ENCODE data around the gene ADRM1.

ADRM1 gene

GRCh38 chr20:62311150-62311549 is 8.4 kb downstream of the ADRM1 start:
- DNase-seq (ENCODE audit: extremely low spot score): no peak
- POLR2A ChIA-PET: no interaction called here
- CTCF ChIA-PET: no interaction called here
- TF ChIP-seq LEF1 (IDR thresholded peaks at IDR 0.05; ENCODE audit: borderline replicate concordance): no peak
- TF ChIP-seq ZNF384 (IDR thresholded peaks at IDR 0.05): no peak
- no peak for TF ChIP-seq BHLHE40 (IDR thresholded peaks at IDR 0.05; ENCODE audit: borderline replicate concordance)
- no peak for TF ChIP-seq FOXA1 (IDR thresholded peaks at IDR 0.05)
- no peak for TF ChIP-seq PKNOX1 (IDR thresholded peaks at IDR 0.05)
- no peak for TF ChIP-seq CTBP1 (IDR thresholded peaks at IDR 0.05; ENCODE audit: borderline replicate concordance)
- no peak for TF ChIP-seq L3MBTL2 (conservative IDR thresholded peaks at IDR 0.05)
- TF ChIP-seq ARNT (IDR thresholded peaks at IDR 0.05): no peak
- TF ChIP-seq SUZ12 (IDR thresholded peaks at IDR 0.05): no peak

- CTCF ChIA-PET: no interaction called here
- no peak for TF ChIP-seq TARDBP (IDR thresholded peaks at IDR 0.05)
- no peak for TF ChIP-seq L3MBTL2 (conservative IDR thresholded peaks at IDR 0.05)
- no peak for TF ChIP-seq LEF1 (IDR thresholded peaks at IDR 0.05; ENCODE audit: borderline replicate concordance)
- TF ChIP-seq CTBP1 (IDR thresholded peaks at IDR 0.05; ENCODE audit: borderline replicate concordance): no peak
- TF ChIP-seq HDGF (IDR thresholded peaks at IDR 0.05; ENCODE audit: borderline replicate concordance): no peak
- TF ChIP-seq SUZ12 (IDR thresholded peaks at IDR 0.05): no peak
- no peak for TF ChIP-seq FOXM1 (IDR thresholded peaks at IDR 0.05; ENCODE audit: borderline replicate concordance)
- no peak for TF ChIP-seq SP1 (IDR thresholded peaks at IDR 0.05)
- TF ChIP-seq ELF4 (IDR thresholded peaks at IDR 0.05): no peak
- TF ChIP-seq FOXA1 (IDR thresholded peaks at IDR 0.05): no peak
- no peak for TF ChIP-seq BHLHE40 (IDR thresholded peaks at IDR 0.05; ENCODE audit: borderline replicate concordance)
- no peak for TF ChIP-seq PKNOX1 (IDR thresholded peaks at IDR 0.05)
- no peak for TF ChIP-seq ZNF384 (IDR thresholded peaks at IDR 0.05)
- no peak for TF ChIP-seq ARNT (IDR thresholded peaks at IDR 0.05)
- no peak for TF ChIP-seq FOXK2 (IDR thresholded peaks at IDR 0.05)
- no peak for TF ChIP-seq NFRKB (IDR thresholded peaks at IDR 0.05)
- no peak for DNase-seq (ENCODE audit: extremely low spot score)
- POLR2A ChIA-PET: no interaction called here
Observed at GRCh38 chr20:62311832-62312661, 9.2 kb downstream of the ADRM1 start.

- no peak for DNase-seq (ENCODE audit: extremely low spot score)
- TF ChIP-seq SP1 (IDR thresholded peaks at IDR 0.05) (no peak), SUZ12 (IDR thresholded peaks at IDR 0.05) (no peak), LEF1 (IDR thresholded peaks at IDR 0.05; ENCODE audit: borderline replicate concordance) (no peak), FOXK2 (IDR thresholded peaks at IDR 0.05) (no peak), HDGF (IDR thresholded peaks at IDR 0.05; ENCODE audit: borderline replicate concordance) (no peak), L3MBTL2 (conservative IDR thresholded peaks at IDR 0.05) (no peak), CTBP1 (IDR thresholded peaks at IDR 0.05; ENCODE audit: borderline replicate concordance) (no peak), FOXA1 (IDR thresholded peaks at IDR 0.05) (no peak), ARNT (IDR thresholded peaks at IDR 0.05) (no peak), FOXM1 (IDR thresholded peaks at IDR 0.05; ENCODE audit: borderline replicate concordance) (no peak), ELF4 (IDR thresholded peaks at IDR 0.05) (no peak), PKNOX1 (IDR thresholded peaks at IDR 0.05) (no peak), NFRKB (IDR thresholded peaks at IDR 0.05) (no peak), TARDBP (IDR thresholded peaks at IDR 0.05) (no peak), BHLHE40 (IDR thresholded peaks at IDR 0.05; ENCODE audit: borderline replicate concordance) (no peak), ZNF384 (IDR thresholded peaks at IDR 0.05) (no peak)
Observed at GRCh38 chr20:62312662-62312977, 9.8 kb downstream of the ADRM1 start.

GRCh38 chr20:62313021-62313420 is 10.2 kb downstream of the ADRM1 start:
- ChIA-PET CTCF (no interaction called here), POLR2A (no interaction called here)
- no peak for DNase-seq (ENCODE audit: extremely low spot score)
- no peak for TF ChIP-seq FOXM1 (IDR thresholded peaks at IDR 0.05; ENCODE audit: borderline replicate concordance)
- TF ChIP-seq TARDBP (IDR thresholded peaks at IDR 0.05): no peak
- TF ChIP-seq ARNT (IDR thresholded peaks at IDR 0.05): no peak
- TF ChIP-seq ELF4 (IDR thresholded peaks at IDR 0.05): no peak
- TF ChIP-seq BHLHE40 (IDR thresholded peaks at IDR 0.05; ENCODE audit: borderline replicate concordance): no peak
- TF ChIP-seq NFRKB (IDR thresholded peaks at IDR 0.05): no peak
- no peak for TF ChIP-seq CTBP1 (IDR thresholded peaks at IDR 0.05; ENCODE audit: borderline replicate concordance)

More at GRCh38 chr20:62312662-62312977, 9.8 kb downstream of the ADRM1 start:
- POLR2A ChIA-PET: no interaction called here
- CTCF ChIA-PET: no interaction called here

- TF ChIP-seq FOXA1 (IDR thresholded peaks at IDR 0.05): no peak
- TF ChIP-seq SP1 (IDR thresholded peaks at IDR 0.05): no peak
- no peak for TF ChIP-seq SUZ12 (IDR thresholded peaks at IDR 0.05)
- TF ChIP-seq HDGF (IDR thresholded peaks at IDR 0.05; ENCODE audit: borderline replicate concordance): no peak
- no peak for TF ChIP-seq LEF1 (IDR thresholded peaks at IDR 0.05; ENCODE audit: borderline replicate concordance)
- TF ChIP-seq PKNOX1 (IDR thresholded peaks at IDR 0.05): no peak
- TF ChIP-seq ARNT (IDR thresholded peaks at IDR 0.05): no peak
- TF ChIP-seq L3MBTL2 (conservative IDR thresholded peaks at IDR 0.05): no peak
- no peak for TF ChIP-seq FOXK2 (IDR thresholded peaks at IDR 0.05)
- CTCF ChIA-PET: no interaction called here
- DNase-seq (ENCODE audit: extremely low spot score): no peak
- POLR2A ChIA-PET: no interaction called here
Observed at GRCh38 chr20:62313460-62314338, 10.9 kb downstream of the ADRM1 start.

Measured in HEK293T (cell line).